Stimulated activated naive B cell treated with anti-CD40 and anti-IgM and Interleukin-4, amounts not matched to agents 10 μg/mL and 1 μg/mL and 100 μg/mL, for 72 hours (primary cell): ENCODE measurements around the gene TTLL5.

ENCODE experiments used
- ATAC-seq, 2 donors: fragments of 150-1000 bp; cut with Tn5 transposase; replicated peaks; 2 replicates each; pipeline ENCODE4 v1.10.0; 2021; ENCODE audit warnings: moderate library complexity in 1 of 2
- DNase-seq: peaks from one replicate; pipeline ENCODE4 v3.0.0; 2021
- H3K27ac Mint-ChIP-seq: one replicate; pipeline ENCODE4 v1.8.0; 2022; ENCODE audit warnings: mild to moderate bottlenecking, mixed read lengths
- H3K27me3 Mint-ChIP-seq, 2 donors: one replicate each; pipeline ENCODE4 v1.8.0; 2022; ENCODE audit warnings: mixed read lengths in 2 of 2
- H3K36me3 Mint-ChIP-seq, 2 donors: one replicate each; pipeline ENCODE4 v1.8.0; 2022; ENCODE audit warnings: mixed read lengths in 2 of 2, mild to moderate bottlenecking in 1 of 2
- H3K4me1 Mint-ChIP-seq, 2 donors: one replicate each; pipeline ENCODE4 v1.8.0; 2022; ENCODE audit warnings: mixed read lengths in 2 of 2, mild to moderate bottlenecking in 1 of 2
- H3K4me3 Mint-ChIP-seq, 2 donors: one replicate each; pipeline ENCODE4 v1.8.0; 2022; ENCODE audit warnings: mild to moderate bottlenecking in 2 of 2, mixed read lengths in 2 of 2, moderate library complexity in 1 of 2
- H3K9me3 Mint-ChIP-seq, 2 donors: one replicate each; pipeline ENCODE4 v1.8.0; 2022; ENCODE audit warnings: mixed read lengths in 2 of 2, mild to moderate bottlenecking in 1 of 2

The TTLL5 gene

GRCh38 chr14:75863221-75863620 lies 202.2 kb downstream of the TTLL5 start:
- no peak overlapping the region for H3K27ac Mint-ChIP-seq
- H3K9me3 Mint-ChIP-seq = no peaks in the 10 kb centered on the region
- H3K36me3 Mint-ChIP-seq = peaks cover 3 to 15% of the 10 kb centered on the region in 2 donors
- peaks cover 0 to 2% of the 10 kb centered on the region in 2 donors for H3K4me1 Mint-ChIP-seq
- H3K4me3 Mint-ChIP-seq = no peak overlapping the region
- ATAC-seq (no peak), DNase-seq (no peak)
- H3K27me3 Mint-ChIP-seq = no peaks in the 10 kb centered on the region

GRCh38 chr14:75864352-75864751 lies 203.3 kb downstream of the TTLL5 start:
- Mint-ChIP-seq H3K4me3 (no peak overlapping the region), H3K27me3 (no peaks in the 10 kb centered on the region), H3K27ac (no peak overlapping the region), H3K4me1 (peaks cover 0 to 2% of the 10 kb centered on the region in 2 donors), H3K36me3 (peaks cover 3 to 23% of the 10 kb centered on the region in 2 donors), H3K9me3 (no peaks in the 10 kb centered on the region)
- DNase-seq (no peak), ATAC-seq (no peak)

DNA sequence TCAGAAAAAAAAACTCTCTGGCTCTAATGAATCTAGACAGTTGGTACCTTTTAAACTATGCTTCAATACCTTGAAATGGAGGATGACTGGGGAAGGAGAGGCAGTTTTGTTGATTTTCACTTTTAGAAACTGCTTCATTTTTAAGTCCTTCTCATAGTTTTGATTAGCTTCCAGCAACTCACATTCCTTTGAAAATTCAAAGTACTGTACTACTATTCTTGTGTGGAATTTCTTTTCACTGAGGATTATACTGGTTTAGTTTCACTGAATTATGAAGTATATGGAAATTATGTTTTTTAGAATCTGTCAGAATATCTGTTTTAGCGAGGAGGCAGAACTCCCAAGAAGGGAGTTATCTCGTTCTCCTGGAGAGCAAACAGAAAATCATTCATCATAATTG lies 204.5 kb downstream of the TTLL5 start:
- ATAC-seq (no peak), DNase-seq (no peak)
- Mint-ChIP-seq H3K27me3 (no peaks in the 10 kb centered on the region), H3K36me3 (peaks cover 8 to 29% of the 10 kb centered on the region in 2 donors), H3K27ac (no peak overlapping the region), H3K9me3 (no peaks in the 10 kb centered on the region), H3K4me3 (no peak overlapping the region), H3K4me1 (peaks cover 0 to 2% of the 10 kb centered on the region in 2 donors)

DNA sequence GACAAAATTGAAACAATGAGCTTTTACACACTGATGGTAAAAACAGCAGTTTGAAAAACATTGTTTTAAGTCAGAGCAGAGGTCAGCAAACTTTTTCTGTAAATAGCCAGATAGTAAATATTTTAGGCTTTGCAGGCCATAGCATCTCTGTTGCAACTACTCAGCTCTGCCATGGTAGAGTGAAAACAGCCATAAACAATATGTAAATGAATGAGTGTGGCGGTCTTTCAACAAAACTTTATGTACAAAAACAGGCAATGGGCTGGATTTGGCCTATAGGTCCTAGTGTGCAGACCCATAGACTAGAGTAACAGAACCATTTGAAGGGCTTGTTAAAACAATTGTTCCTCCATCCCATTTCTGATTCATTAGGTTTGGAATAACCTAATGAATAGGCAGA lies 205.9 kb downstream of the TTLL5 start:
- Mint-ChIP-seq H3K27me3 (no peaks in the 10 kb centered on the region), H3K9me3 (no peaks in the 10 kb centered on the region), H3K4me3 (no peak overlapping the region), H3K27ac (no peak overlapping the region), H3K36me3 (peaks cover 8 to 34% of the 10 kb centered on the region in 2 donors), H3K4me1 (no peaks in the 10 kb centered on the region)
- DNase-seq = no peak
- no peak for ATAC-seq

DNA sequence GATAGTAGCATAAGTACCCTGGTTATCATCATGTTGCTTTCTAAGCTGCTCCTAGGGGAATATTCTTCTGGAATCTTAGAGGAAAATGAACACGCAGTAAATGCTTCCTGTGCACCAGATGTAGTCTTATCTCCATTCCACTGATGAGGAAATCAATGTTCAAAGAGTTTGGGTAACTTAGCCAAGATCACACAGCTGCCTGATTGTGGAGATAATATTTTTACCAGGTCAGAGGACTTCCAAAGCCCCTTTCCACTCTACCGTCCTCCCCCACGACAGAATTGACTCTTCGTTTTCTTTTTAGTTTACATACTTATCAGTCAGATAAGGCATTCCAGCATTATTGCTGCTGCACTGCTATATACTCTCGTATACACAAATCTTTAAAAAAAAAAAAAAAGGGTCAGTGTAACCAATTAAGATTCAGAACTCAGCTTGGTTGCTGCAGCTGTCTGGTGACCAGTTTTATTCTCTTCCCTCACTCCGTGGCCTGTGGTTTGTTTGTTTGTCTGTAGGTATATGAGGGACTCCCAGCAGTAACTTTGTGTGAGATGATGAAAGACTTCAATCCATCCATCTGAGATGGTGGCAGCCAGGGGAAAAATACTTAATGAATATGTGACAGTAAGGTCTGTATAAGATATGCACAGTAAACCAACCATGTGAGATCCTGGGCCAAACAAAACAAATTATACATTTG lies 210.3 kb downstream of the TTLL5 start:
- ATAC-seq = no peak
- no peak overlapping the region for H3K27ac Mint-ChIP-seq

DNA sequence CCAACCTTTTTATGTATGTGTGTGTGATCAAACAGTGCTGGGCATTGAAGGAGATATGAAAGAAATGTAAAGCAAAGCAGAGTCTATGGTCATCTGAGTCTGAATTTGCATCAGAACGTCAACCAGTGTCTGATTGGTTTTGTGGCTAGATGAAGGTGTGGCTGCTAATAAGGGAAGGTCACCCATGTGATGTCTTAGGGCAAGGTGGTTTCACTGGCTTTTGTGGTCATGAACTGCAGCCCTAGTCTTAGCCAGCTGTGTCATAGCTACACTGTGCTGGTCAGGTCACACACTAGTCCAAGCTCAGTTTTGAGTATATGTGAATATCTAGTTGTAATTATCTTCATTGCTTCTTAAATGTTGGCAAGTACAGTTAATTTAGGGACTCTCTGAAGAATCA lies 214.9 kb downstream of the TTLL5 start:
- ATAC-seq (peak; percentile 78 to 82), DNase-seq (no peak)
- Mint-ChIP-seq H3K36me3 (peaks cover 5 to 29% of the 10 kb centered on the region in 2 donors), H3K4me3 (no peak overlapping the region), H3K27ac (no peak overlapping the region), H3K9me3 (no peaks in the 10 kb centered on the region), H3K4me1 (peaks cover 0 to 1% of the 10 kb centered on the region in 2 donors), H3K27me3 (no peaks in the 10 kb centered on the region)

More for the DNA sequence above, 210.3 kb downstream of the TTLL5 start:
- DNase-seq = no peak
- peaks cover 10 to 41% of the 10 kb centered on the region in 2 donors for H3K36me3 Mint-ChIP-seq
- no peaks in the 10 kb centered on the region for H3K9me3 Mint-ChIP-seq
- H3K4me1 Mint-ChIP-seq = peaks cover 0 to 1% of the 10 kb centered on the region in 2 donors
- no peak overlapping the region for H3K4me3 Mint-ChIP-seq
- no peaks in the 10 kb centered on the region for H3K27me3 Mint-ChIP-seq

- DNase-seq = no peak
- no peak overlapping the region for H3K27ac Mint-ChIP-seq
- no peak overlapping the region for H3K4me3 Mint-ChIP-seq
- peaks cover 5 to 27% of the 10 kb centered on the region in 2 donors for H3K36me3 Mint-ChIP-seq
- no peaks in the 10 kb centered on the region for H3K9me3 Mint-ChIP-seq
- no peak for ATAC-seq
- peaks cover 0 to 1% of the 10 kb centered on the region in 2 donors for H3K4me1 Mint-ChIP-seq
- no peaks in the 10 kb centered on the region for H3K27me3 Mint-ChIP-seq
These were observed 215.5 kb downstream of the TTLL5 start for GRCh38 chr14:75876530-75876929.

DNA sequence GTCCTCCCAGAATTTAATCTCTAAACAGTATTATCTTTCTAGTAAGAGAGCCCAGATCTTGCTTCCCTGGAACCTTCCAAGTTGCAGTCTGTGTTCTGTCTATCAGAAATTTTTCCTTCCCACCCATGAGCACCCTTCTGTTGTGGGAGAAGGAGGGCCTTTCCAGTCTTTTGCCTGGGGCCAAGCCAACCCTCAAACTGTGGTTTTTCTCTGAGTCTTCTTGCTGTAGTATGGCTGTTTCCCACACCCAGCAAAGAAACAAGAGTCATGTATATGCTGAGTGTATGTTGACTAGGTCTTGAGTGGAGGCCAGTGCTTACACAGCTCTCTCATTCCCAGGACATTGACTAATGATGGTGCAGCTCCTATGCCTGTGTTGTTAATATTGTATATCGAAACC lies 216.2 kb downstream of the TTLL5 start:
- Mint-ChIP-seq H3K4me3 (no peak overlapping the region), H3K36me3 (peaks cover 8 to 26% of the 10 kb centered on the region in 2 donors), H3K9me3 (no peaks in the 10 kb centered on the region), H3K27ac (no peak overlapping the region), H3K27me3 (no peaks in the 10 kb centered on the region), H3K4me1 (peaks cover 0 to 1% of the 10 kb centered on the region in 2 donors)
- no peak for ATAC-seq
- DNase-seq = no peak

DNA sequence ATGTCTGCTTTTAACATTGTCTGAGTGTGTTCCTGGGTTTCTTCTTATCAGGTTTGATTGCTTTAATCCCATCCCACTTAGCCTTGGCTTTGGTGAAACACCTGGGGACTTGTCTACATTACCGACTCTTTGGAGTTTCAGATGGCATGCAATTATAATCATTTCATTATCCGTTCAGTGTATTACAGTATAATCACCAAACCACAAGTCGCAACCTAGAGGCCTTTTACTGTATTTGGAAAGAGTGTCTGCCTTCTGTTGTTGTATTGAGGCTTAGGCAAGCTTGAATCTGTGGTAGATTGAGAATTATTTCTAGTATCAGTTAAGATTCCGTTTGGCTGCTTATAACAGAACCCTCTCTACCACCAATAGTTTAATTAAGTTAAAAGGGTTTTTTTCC lies 216.8 kb downstream of the TTLL5 start:
- H3K27me3 Mint-ChIP-seq = no peaks in the 10 kb centered on the region
- no peak for DNase-seq
- H3K36me3 Mint-ChIP-seq = peaks cover 8 to 24% of the 10 kb centered on the region in 2 donors
- no peak for ATAC-seq
- H3K4me1 Mint-ChIP-seq = peaks cover 0 to 1% of the 10 kb centered on the region in 2 donors
- no peaks in the 10 kb centered on the region for H3K9me3 Mint-ChIP-seq
- H3K27ac Mint-ChIP-seq = no peak overlapping the region
- H3K4me3 Mint-ChIP-seq = no peak overlapping the region

- DNase-seq = no peak
- Mint-ChIP-seq H3K9me3 (no peaks in the 10 kb centered on the region), H3K4me3 (no peak overlapping the region), H3K27me3 (no peaks in the 10 kb centered on the region), H3K36me3 (peaks cover 7 to 26% of the 10 kb centered on the region in 2 donors), H3K4me1 (peaks cover 0 to 1% of the 10 kb centered on the region in 2 donors), H3K27ac (no peak overlapping the region)
- ATAC-seq = peak in 1 of 2 donors; percentile 34
These were observed 218.0 kb downstream of the TTLL5 start for GRCh38 chr14:75879031-75879430.

DNA sequence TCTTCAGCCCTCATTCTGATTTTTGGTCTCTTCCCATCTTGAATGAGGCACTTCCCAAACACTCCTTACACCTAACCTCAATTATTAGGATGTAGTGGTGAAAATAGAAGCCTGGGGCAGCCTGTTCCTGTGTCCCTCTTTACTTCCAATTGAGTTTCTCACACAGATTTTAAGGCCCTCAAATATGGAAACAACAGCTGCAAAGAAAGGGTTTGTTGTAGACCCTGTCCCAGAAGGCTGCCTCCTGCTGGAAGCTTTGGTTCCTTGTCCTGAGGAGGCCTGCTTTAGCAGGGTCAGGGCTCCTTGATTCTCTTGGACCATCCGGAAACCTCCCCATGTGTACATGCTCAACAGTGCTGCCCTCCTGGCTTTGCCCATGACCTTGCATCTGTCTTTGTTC lies 219.5 kb downstream of the TTLL5 start:
- Mint-ChIP-seq H3K36me3 (peaks cover 12 to 30% of the 10 kb centered on the region in 2 donors), H3K4me3 (no peak overlapping the region), H3K9me3 (no peaks in the 10 kb centered on the region), H3K27ac (no peak overlapping the region), H3K4me1 (peaks cover 0 to 1% of the 10 kb centered on the region in 2 donors), H3K27me3 (no peaks in the 10 kb centered on the region)
- ATAC-seq (no peak), DNase-seq (no peak)

GRCh38 chr14:75881994-75882393 lies 220.9 kb downstream of the TTLL5 start:
- Mint-ChIP-seq H3K27ac (no peak overlapping the region), H3K4me3 (no peak overlapping the region), H3K4me1 (no peaks in the 10 kb centered on the region), H3K27me3 (no peaks in the 10 kb centered on the region), H3K36me3 (peaks cover 17 to 36% of the 10 kb centered on the region in 2 donors), H3K9me3 (no peaks in the 10 kb centered on the region)
- DNase-seq = no peak
- no peak for ATAC-seq

- no peaks in the 10 kb centered on the region for H3K4me1 Mint-ChIP-seq
- ATAC-seq (no peak), DNase-seq (no peak)
- H3K36me3 Mint-ChIP-seq = peaks cover 20 to 52% of the 10 kb centered on the region in 2 donors
- no peak overlapping the region for H3K4me3 Mint-ChIP-seq
- H3K27me3 Mint-ChIP-seq = no peaks in the 10 kb centered on the region
- H3K9me3 Mint-ChIP-seq = peaks cover 2 to 4% of the 10 kb centered on the region in 2 donors
- H3K27ac Mint-ChIP-seq = no peak overlapping the region
These were observed 223.2 kb downstream of the TTLL5 start for GRCh38 chr14:75884198-75884611.

DNA sequence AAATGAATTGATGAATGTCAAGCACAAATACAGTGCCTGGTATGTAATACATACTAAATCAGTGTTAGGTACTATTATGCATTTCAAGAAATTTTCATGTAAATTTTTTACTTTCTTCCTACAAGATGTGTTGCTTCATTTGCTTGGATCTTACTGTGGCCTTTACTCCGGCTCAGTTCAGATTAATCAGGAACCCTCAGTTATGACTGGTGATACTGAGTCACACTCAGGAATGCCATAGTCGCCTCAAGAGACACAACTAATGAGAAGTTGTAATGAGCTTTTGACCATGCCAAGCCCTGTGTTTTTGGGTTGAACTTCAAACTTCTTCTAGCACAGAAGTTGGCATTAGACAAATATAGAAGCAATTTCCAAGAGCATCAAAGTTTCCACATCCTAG lies 224.8 kb downstream of the TTLL5 start:
- Mint-ChIP-seq H3K4me3 (no peak overlapping the region), H3K27me3 (no peaks in the 10 kb centered on the region), H3K4me1 (no peaks in the 10 kb centered on the region), H3K9me3 (peaks cover 2 to 4% of the 10 kb centered on the region in 2 donors), H3K27ac (peak overlapping the region; percentile 52), H3K36me3 (peaks cover 20 to 52% of the 10 kb centered on the region in 2 donors)
- no peak for DNase-seq
- no peak for ATAC-seq

DNA sequence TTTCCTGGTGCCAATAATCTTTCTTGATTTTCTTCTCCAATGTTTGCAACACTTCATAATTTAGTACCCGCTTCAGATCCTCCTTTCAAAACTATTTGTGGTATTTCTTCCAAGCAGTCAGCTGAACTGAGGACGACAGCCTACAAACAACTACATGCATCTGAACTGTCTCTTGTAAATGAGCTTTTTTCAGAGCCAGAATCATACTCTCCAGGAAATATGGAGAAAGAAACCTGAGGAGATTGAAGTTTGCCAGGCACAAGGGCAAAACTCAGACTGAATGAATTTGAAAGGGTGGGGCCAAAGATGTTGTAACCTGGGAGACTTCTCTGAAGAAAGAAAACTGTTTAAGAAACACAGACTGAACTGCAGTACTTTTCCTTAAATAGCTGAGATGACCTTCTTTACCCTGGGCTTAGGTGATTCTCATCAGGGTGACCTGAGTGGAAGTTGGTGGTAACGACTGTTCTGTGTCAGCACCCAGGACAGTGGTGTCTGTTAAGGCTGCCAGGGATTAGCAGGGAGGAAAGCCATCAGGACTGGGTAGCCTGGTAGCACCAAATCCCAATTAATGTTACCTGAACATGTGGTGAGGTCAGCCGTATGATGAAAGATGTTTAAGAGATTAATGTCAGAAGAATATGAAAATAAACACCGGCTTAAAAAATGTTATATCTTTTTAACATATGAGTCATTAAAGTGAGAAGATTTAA lies 225.7 kb downstream of the TTLL5 start:
- Mint-ChIP-seq H3K9me3 (peaks cover 2 to 4% of the 10 kb centered on the region in 2 donors), H3K36me3 (peaks cover 21 to 54% of the 10 kb centered on the region in 2 donors), H3K4me1 (no peaks in the 10 kb centered on the region), H3K27me3 (no peaks in the 10 kb centered on the region), H3K27ac (no peak overlapping the region), H3K4me3 (no peak overlapping the region)
- DNase-seq = no peak
- ATAC-seq = no peak
